COR-L47 (cell line): ENCODE data around the gene CDC14B.

Experiments used
- DNase-seq: peaks from one replicate; lab custom pipeline; 2025; lab: John Stamatoyannopoulos, UW

CDC14B gene

GRCh38 chr9:96502539-96503373 is 116.9 kb downstream of the CDC14B start:
- no peak for DNase-seq

- DNase-seq: no peak
These were observed 117.8 kb downstream of the CDC14B start for GRCh38 chr9:96501633-96502538.

- no peak for DNase-seq
These were observed 118.7 kb downstream of the CDC14B start for GRCh38 chr9:96500696-96501632.

- DNase-seq: no peak
These were observed 120.4 kb downstream of the CDC14B start for GRCh38 chr9:96499257-96499656.

GRCh38 chr9:96498796-96499195 is 120.8 kb downstream of the CDC14B start:
- DNase-seq: no peak

GRCh38 chr9:96497117-96497399 is 122.6 kb downstream of the CDC14B start:
- no peak for DNase-seq

- no peak for DNase-seq
These were observed 123.1 kb downstream of the CDC14B start for GRCh38 chr9:96496368-96497116.

- no peak for DNase-seq
These were observed 124.3 kb downstream of the CDC14B start for GRCh38 chr9:96495341-96495740.

- no peak for DNase-seq
These were observed 125.3 kb downstream of the CDC14B start for GRCh38 chr9:96494215-96494800.

- DNase-seq: no peak
These were observed 125.9 kb downstream of the CDC14B start for GRCh38 chr9:96493757-96494156.

GRCh38 chr9:96492993-96493531 is 126.6 kb downstream of the CDC14B start:
- DNase-seq: no peak

GRCh38 chr9:96491880-96492525 is 127.6 kb downstream of the CDC14B start:
- no peak for DNase-seq

- DNase-seq: no peak
These were observed 128.4 kb downstream of the CDC14B start for GRCh38 chr9:96491079-96491879.

- DNase-seq: no peak
These were observed 129.0 kb downstream of the CDC14B start for GRCh38 chr9:96490534-96491078.

GRCh38 chr9:96489482-96489979 is 130.1 kb downstream of the CDC14B start:
- DNase-seq: no peak

GRCh38 chr9:96487949-96488348 is 131.7 kb downstream of the CDC14B start:
- no peak for DNase-seq

- no peak for DNase-seq
These were observed 132.6 kb downstream of the CDC14B start for GRCh38 chr9:96487029-96487396.

- DNase-seq: no peak
These were observed 133.1 kb downstream of the CDC14B start for GRCh38 chr9:96486386-96487028.
